Measurements from ENCODE around the gene KPNA3.

KPNA3 gene

GRCh38 chr13:49693877-49694276 is 98.6 kb downstream of the KPNA3 start:
- no peaks in the 10 kb centered on the region for H3K36me3 ChIP-seq (ENCODE audit: control insufficient read depth in 1 of 2, insufficient read depth in 2 of 2, low read length in 2 of 2)
- H3K4me1 ChIP-seq (ENCODE audit: control insufficient read depth in 1 of 2, insufficient read depth in 2 of 2, low read length in 2 of 2), result no peaks in the 10 kb centered on the region
- no peak overlapping the region for H3K27ac ChIP-seq (ENCODE audit: low read length)
- H3K27me3 ChIP-seq (ENCODE audit: low read depth, low read length), result no peaks in the 10 kb centered on the region
- no peaks in the 10 kb centered on the region for H3K9me3 ChIP-seq (ENCODE audit: control insufficient read depth in 1 of 2, low read length in 2 of 2)
- no peak overlapping the region for H3K4me3 ChIP-seq (ENCODE audit: low read depth in 1 of 2, low read length in 2 of 2)

GRCh38 chr13:49693191-49693733 is 99.2 kb downstream of the KPNA3 start:
- Histone ChIP-seq H3K27ac (ENCODE audit: low read length) (no peak overlapping the region), H3K9me3 (ENCODE audit: control insufficient read depth in 1 of 2, low read length in 2 of 2) (no peaks in the 10 kb centered on the region), H3K4me3 (ENCODE audit: low read depth in 1 of 2, low read length in 2 of 2) (no peak overlapping the region), H3K27me3 (ENCODE audit: low read depth, low read length) (no peaks in the 10 kb centered on the region), H3K36me3 (ENCODE audit: control insufficient read depth in 1 of 2, insufficient read depth in 2 of 2, low read length in 2 of 2) (no peaks in the 10 kb centered on the region), H3K4me1 (ENCODE audit: control insufficient read depth in 1 of 2, insufficient read depth in 2 of 2, low read length in 2 of 2) (no peaks in the 10 kb centered on the region)

- peaks cover 0 to 5% of the 10 kb centered on the region in 2 donors for H3K36me3 ChIP-seq (ENCODE audit: control insufficient read depth in 1 of 2, insufficient read depth in 2 of 2, low read length in 2 of 2)
- no peaks in the 10 kb centered on the region for H3K9me3 ChIP-seq (ENCODE audit: control insufficient read depth in 1 of 2, low read length in 2 of 2)
- peak within 1 kb of the TSS; percentile 80 for H3K27ac ChIP-seq (ENCODE audit: low read length)
- no peaks in the 10 kb centered on the region for H3K4me1 ChIP-seq (ENCODE audit: control insufficient read depth in 1 of 2, insufficient read depth in 2 of 2, low read length in 2 of 2)
- H3K4me3 ChIP-seq (ENCODE audit: low read depth in 1 of 2, low read length in 2 of 2), result peak within 1 kb of the TSS; percentile 74 to 77
- H3K27me3 ChIP-seq (ENCODE audit: low read depth, low read length), result no peaks in the 10 kb centered on the region
Measured at GRCh38 chr13:49690995-49691784, 101.3 kb downstream of the KPNA3 start, which contains the start of gene EBPL. Gene EBPL, minus strand, starts transcription at chr13:49691486. Its CDS starts 62 bp downstream, at chr13:49691424.

GRCh38 chr13:49690133-49690994 is 102.1 kb downstream of the KPNA3 start:
- H3K9me3 ChIP-seq (ENCODE audit: control insufficient read depth in 1 of 2, low read length in 2 of 2), result no peaks in the 10 kb centered on the region
- H3K4me1 ChIP-seq (ENCODE audit: control insufficient read depth in 1 of 2, insufficient read depth in 2 of 2, low read length in 2 of 2), result no peaks in the 10 kb centered on the region
- peaks cover 0 to 5% of the 10 kb centered on the region in 2 donors for H3K36me3 ChIP-seq (ENCODE audit: control insufficient read depth in 1 of 2, insufficient read depth in 2 of 2, low read length in 2 of 2)
- peak overlapping the region; percentile 74 to 77 for H3K4me3 ChIP-seq (ENCODE audit: low read depth in 1 of 2, low read length in 2 of 2)
- no peaks in the 10 kb centered on the region for H3K27me3 ChIP-seq (ENCODE audit: low read depth, low read length)
- peak overlapping the region; percentile 0 for H3K27ac ChIP-seq (ENCODE audit: low read length)

GRCh38 chr13:49683489-49683888 is 109.0 kb downstream of the KPNA3 start:
- Histone ChIP-seq H3K4me1 (ENCODE audit: control insufficient read depth in 1 of 2, insufficient read depth in 2 of 2, low read length in 2 of 2) (no peaks in the 10 kb centered on the region), H3K27ac (ENCODE audit: low read length) (no peak overlapping the region), H3K4me3 (ENCODE audit: low read depth in 1 of 2, low read length in 2 of 2) (no peak overlapping the region), H3K9me3 (ENCODE audit: control insufficient read depth in 1 of 2, low read length in 2 of 2) (no peaks in the 10 kb centered on the region), H3K27me3 (ENCODE audit: low read depth, low read length) (no peaks in the 10 kb centered on the region), H3K36me3 (ENCODE audit: control insufficient read depth in 1 of 2, insufficient read depth in 2 of 2, low read length in 2 of 2) (peaks cover 0 to 5% of the 10 kb centered on the region in 2 donors)

GRCh38 chr13:49681842-49682435 is 110.5 kb downstream of the KPNA3 start:
- no peaks in the 10 kb centered on the region for H3K36me3 ChIP-seq (ENCODE audit: control insufficient read depth in 1 of 2, insufficient read depth in 2 of 2, low read length in 2 of 2)
- no peak overlapping the region for H3K27ac ChIP-seq (ENCODE audit: low read length)
- no peaks in the 10 kb centered on the region for H3K27me3 ChIP-seq (ENCODE audit: low read depth, low read length)
- no peaks in the 10 kb centered on the region for H3K4me1 ChIP-seq (ENCODE audit: control insufficient read depth in 1 of 2, insufficient read depth in 2 of 2, low read length in 2 of 2)
- no peak overlapping the region for H3K4me3 ChIP-seq (ENCODE audit: low read depth in 1 of 2, low read length in 2 of 2)
- no peaks in the 10 kb centered on the region for H3K9me3 ChIP-seq (ENCODE audit: control insufficient read depth in 1 of 2, low read length in 2 of 2)

- Histone ChIP-seq H3K4me3 (ENCODE audit: low read depth in 1 of 2, low read length in 2 of 2) (no peak overlapping the region), H3K9me3 (ENCODE audit: control insufficient read depth in 1 of 2, low read length in 2 of 2) (no peaks in the 10 kb centered on the region), H3K27ac (ENCODE audit: low read length) (no peak overlapping the region), H3K36me3 (ENCODE audit: control insufficient read depth in 1 of 2, insufficient read depth in 2 of 2, low read length in 2 of 2) (no peaks in the 10 kb centered on the region), H3K27me3 (ENCODE audit: low read depth, low read length) (no peaks in the 10 kb centered on the region), H3K4me1 (ENCODE audit: control insufficient read depth in 1 of 2, insufficient read depth in 2 of 2, low read length in 2 of 2) (no peaks in the 10 kb centered on the region)
Measured at GRCh38 chr13:49679246-49679645, 113.2 kb downstream of the KPNA3 start.

- Histone ChIP-seq H3K36me3 (ENCODE audit: control insufficient read depth in 1 of 2, insufficient read depth in 2 of 2, low read length in 2 of 2) (no peaks in the 10 kb centered on the region), H3K9me3 (ENCODE audit: control insufficient read depth in 1 of 2, low read length in 2 of 2) (no peaks in the 10 kb centered on the region), H3K4me3 (ENCODE audit: low read depth in 1 of 2, low read length in 2 of 2) (no peak overlapping the region), H3K4me1 (ENCODE audit: control insufficient read depth in 1 of 2, insufficient read depth in 2 of 2, low read length in 2 of 2) (no peaks in the 10 kb centered on the region), H3K27me3 (ENCODE audit: low read depth, low read length) (no peaks in the 10 kb centered on the region), H3K27ac (ENCODE audit: low read length) (no peak overlapping the region)
Measured at GRCh38 chr13:49678191-49678914, 114.1 kb downstream of the KPNA3 start.

- Histone ChIP-seq H3K27me3 (ENCODE audit: low read depth, low read length) (no peaks in the 10 kb centered on the region), H3K36me3 (ENCODE audit: control insufficient read depth in 1 of 2, insufficient read depth in 2 of 2, low read length in 2 of 2) (no peaks in the 10 kb centered on the region), H3K4me1 (ENCODE audit: control insufficient read depth in 1 of 2, insufficient read depth in 2 of 2, low read length in 2 of 2) (no peaks in the 10 kb centered on the region), H3K27ac (ENCODE audit: low read length) (no peak overlapping the region), H3K4me3 (ENCODE audit: low read depth in 1 of 2, low read length in 2 of 2) (no peak overlapping the region), H3K9me3 (ENCODE audit: control insufficient read depth in 1 of 2, low read length in 2 of 2) (no peaks in the 10 kb centered on the region)
Measured at GRCh38 chr13:49676581-49677298, 115.7 kb downstream of the KPNA3 start.

GRCh38 chr13:49670828-49671227 is 121.7 kb downstream of the KPNA3 start:
- Histone ChIP-seq H3K4me3 (ENCODE audit: low read depth in 1 of 2, low read length in 2 of 2) (no peak overlapping the region), H3K9me3 (ENCODE audit: control insufficient read depth in 1 of 2, low read length in 2 of 2) (no peaks in the 10 kb centered on the region), H3K27me3 (ENCODE audit: low read depth, low read length) (no peaks in the 10 kb centered on the region), H3K36me3 (ENCODE audit: control insufficient read depth in 1 of 2, insufficient read depth in 2 of 2, low read length in 2 of 2) (peaks cover 5 to 21% of the 10 kb centered on the region in 2 donors), H3K4me1 (ENCODE audit: control insufficient read depth in 1 of 2, insufficient read depth in 2 of 2, low read length in 2 of 2) (no peaks in the 10 kb centered on the region), H3K27ac (ENCODE audit: low read length) (no peak overlapping the region)
